Embryonic facial prominence (tissue), 1 donor: Measurements from ENCODE around the gene CAB39L.
"Not testable (repeated sequence)": the region's sequence is repeated elsewhere in the genome, so short reads cannot be mapped to it uniquely, and the experiment has no call there.

Experiments used
- DNase-seq: peaks from one replicate; pipeline ENCODE4 v3.0.0-alpha.2; 2016; ENCODE audit errors: extremely low spot score

CAB39L gene

GRCh38 chr13:49310251-49310650 is 133.6 kb downstream of the CAB39L start:
- no peak for DNase-seq

GRCh38 chr13:49308921-49309408 is 134.9 kb downstream of the CAB39L start:
- DNase-seq: no peak

- DNase-seq: no peak
These were observed 135.6 kb downstream of the CAB39L start for GRCh38 chr13:49308097-49308875.

GRCh38 chr13:49307365-49307764 is 136.5 kb downstream of the CAB39L start:
- no peak for DNase-seq

- no peak for DNase-seq
These were observed 138.0 kb downstream of the CAB39L start for GRCh38 chr13:49305792-49306425.

GRCh38 chr13:49304763-49305700 is 138.8 kb downstream of the CAB39L start:
- no peak for DNase-seq

GRCh38 chr13:49304356-49304755 is 139.5 kb downstream of the CAB39L start:
- no peak for DNase-seq

GRCh38 chr13:49303533-49304252 is 140.2 kb downstream of the CAB39L start:
- DNase-seq: no peak

GRCh38 chr13:49302817-49303216 is 141.0 kb downstream of the CAB39L start:
- DNase-seq: no peak

GRCh38 chr13:49302222-49302621 is 141.6 kb downstream of the CAB39L start:
- no peak for DNase-seq

GRCh38 chr13:49300739-49301589 is 142.9 kb downstream of the CAB39L start:
- DNase-seq: peak; percentile 65

- no peak for DNase-seq
These were observed 143.6 kb downstream of the CAB39L start for GRCh38 chr13:49300276-49300675.

GRCh38 chr13:49298903-49299605 is 144.8 kb downstream of the CAB39L start:
- DNase-seq: no peak

GRCh38 chr13:49298416-49298815 is 145.4 kb downstream of the CAB39L start:
- DNase-seq: no peak

GRCh38 chr13:49297338-49297737 is 146.5 kb downstream of the CAB39L start:
- no peak for DNase-seq

GRCh38 chr13:49296659-49297058 is 147.2 kb downstream of the CAB39L start:
- no peak for DNase-seq

- DNase-seq: no peak
These were observed 148.6 kb downstream of the CAB39L start for GRCh38 chr13:49295244-49295643.

- DNase-seq: not testable (repeated sequence)
These were observed 149.1 kb downstream of the CAB39L start for GRCh38 chr13:49294723-49295122.

- DNase-seq: no peak
These were observed 150.9 kb downstream of the CAB39L start for GRCh38 chr13:49292742-49293486.
